Osteoblast (primary cell): ENCODE measurements around the gene SECTM1. TPM values are rescaled to one million over a fixed set of nuclear protein-coding genes. Genes with fewer than 3 reads are reported as not detected.

Experiments used
- DNase-seq: peaks from one replicate; pipeline ENCODE4 v3.0.0; 2011; ENCODE audit warnings: low spot score, mixed read lengths; ENCODE audit not compliant: insufficient read length; ENCODE audit errors: missing footprints
- H2AFZ ChIP-seq: 2 replicates; pipeline ENCODE4 v1.6.0; 2011; ENCODE audit warnings: mild to moderate bottlenecking, low read length
- H3K27ac ChIP-seq: 2 replicates; pipeline ENCODE4 v1.5.1; 2011; ENCODE audit warnings: mild to moderate bottlenecking, low read depth, low read length, moderate library complexity
- H3K27me3 ChIP-seq: 2 replicates; pipeline ENCODE4 v1.6.0; 2012; ENCODE audit warnings: mild to moderate bottlenecking, control low read depth, inconsistent platforms, low read length, moderate library complexity; ENCODE audit not compliant: insufficient read depth
- H3K36me3 ChIP-seq: 2 replicates; pipeline ENCODE4 v1.5.1; 2011; ENCODE audit warnings: mild to moderate bottlenecking, low read length, control low read depth, moderate library complexity; ENCODE audit not compliant: insufficient read depth
- H3K4me1 ChIP-seq: 2 replicates; pipeline ENCODE4 v1.5.1; 2011; ENCODE audit warnings: mild to moderate bottlenecking, low read length, control low read depth, moderate library complexity; ENCODE audit not compliant: insufficient read depth
- H3K4me2 ChIP-seq: 2 replicates; pipeline ENCODE4 v1.6.0; 2011; ENCODE audit warnings: mild to moderate bottlenecking, low read length; ENCODE audit not compliant: insufficient read depth
- H3K4me3 ChIP-seq: fragments of 200-600 bp; sonication (generic); 3 replicates; pipeline ENCODE4 v1.5.1; 2012; ENCODE audit warnings: mild to moderate bottlenecking, low read length, inconsistent platforms; ENCODE audit not compliant: insufficient read depth
- H3K79me2 ChIP-seq: 2 replicates; pipeline ENCODE4 v1.6.0; 2012; ENCODE audit warnings: mild to moderate bottlenecking, low read length, control low read depth, inconsistent platforms; ENCODE audit not compliant: insufficient read depth
- H3K9me3 ChIP-seq: 2 replicates; pipeline ENCODE4 v1.5.1; 2011; ENCODE audit warnings: low read depth, low read length, control low read depth
- H4K20me1 ChIP-seq: 2 replicates; pipeline ENCODE4 v1.6.0; 2012; ENCODE audit warnings: mild to moderate bottlenecking, low read length, control low read depth; ENCODE audit not compliant: insufficient read depth
- total RNA-seq: library from RNA; depleted of rRNA; stranded (reverse); fragments of >200 nt; gene quantifications from 2 replicates; pipeline ENCODE4 v1.2.3, GENCODE V29; 2012
- TF ChIP-seq, protein P1 (sequence below): IDR thresholded peaks from 2 replicates; pipeline ENCODE4 v1.5.1; 2011; ENCODE audit warnings: mild to moderate bottlenecking, low read depth, low read length, moderate library complexity; ENCODE audit errors: extremely low read depth

Gene SECTM1
- total RNA-seq, 1 donor: 5.8 TPM

GRCh38 chr17:82296511-82297279 lies 36.9 kb downstream of the SECTM1 start:
- Histone ChIP-seq H4K20me1 (no peaks in the 10 kb centered on the region), H2AFZ (peak overlapping the region; percentile 93), H3K36me3 (no peaks in the 10 kb centered on the region), H3K27me3 (no peaks in the 10 kb centered on the region), H3K9me3 (no peaks in the 10 kb centered on the region), H3K27ac (peak overlapping the region; percentile 92), H3K4me1 (peaks cover 25% of the 10 kb centered on the region), H3K79me2 (no peaks in the 10 kb centered on the region), H3K4me2 (peak overlapping the region; percentile 99), H3K4me3 (peak overlapping the region; percentile 75)
- DNase-seq: peak; percentile 78
- TF ChIP-seq, protein P1, sequence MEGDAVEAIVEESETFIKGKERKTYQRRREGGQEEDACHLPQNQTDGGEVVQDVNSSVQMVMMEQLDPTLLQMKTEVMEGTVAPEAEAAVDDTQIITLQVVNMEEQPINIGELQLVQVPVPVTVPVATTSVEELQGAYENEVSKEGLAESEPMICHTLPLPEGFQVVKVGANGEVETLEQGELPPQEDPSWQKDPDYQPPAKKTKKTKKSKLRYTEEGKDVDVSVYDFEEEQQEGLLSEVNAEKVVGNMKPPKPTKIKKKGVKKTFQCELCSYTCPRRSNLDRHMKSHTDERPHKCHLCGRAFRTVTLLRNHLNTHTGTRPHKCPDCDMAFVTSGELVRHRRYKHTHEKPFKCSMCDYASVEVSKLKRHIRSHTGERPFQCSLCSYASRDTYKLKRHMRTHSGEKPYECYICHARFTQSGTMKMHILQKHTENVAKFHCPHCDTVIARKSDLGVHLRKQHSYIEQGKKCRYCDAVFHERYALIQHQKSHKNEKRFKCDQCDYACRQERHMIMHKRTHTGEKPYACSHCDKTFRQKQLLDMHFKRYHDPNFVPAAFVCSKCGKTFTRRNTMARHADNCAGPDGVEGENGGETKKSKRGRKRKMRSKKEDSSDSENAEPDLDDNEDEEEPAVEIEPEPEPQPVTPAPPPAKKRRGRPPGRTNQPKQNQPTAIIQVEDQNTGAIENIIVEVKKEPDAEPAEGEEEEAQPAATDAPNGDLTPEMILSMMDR: no peak

GRCh38 chr17:82295472-82295814 lies 38.1 kb downstream of the SECTM1 start:
- TF ChIP-seq, protein P1: no peak

GRCh38 chr17:82294064-82294773 lies 39.3 kb downstream of the SECTM1 start:
- H4K20me1 ChIP-seq: no peaks in the 10 kb centered on the region
- peaks cover 25% of the 10 kb centered on the region for H3K4me1 ChIP-seq
- no peaks in the 10 kb centered on the region for H3K79me2 ChIP-seq
- H2AFZ ChIP-seq: no peak overlapping the region
- H3K4me2 ChIP-seq: peak overlapping the region; percentile 64
- TF ChIP-seq, protein P1: no peak
- no peaks in the 10 kb centered on the region for H3K9me3 ChIP-seq
- H3K4me3 ChIP-seq: no peak overlapping the region
- H3K36me3 ChIP-seq: no peaks in the 10 kb centered on the region
- no peak for DNase-seq
- H3K27me3 ChIP-seq: no peaks in the 10 kb centered on the region
- no peak overlapping the region for H3K27ac ChIP-seq

More at GRCh38 chr17:82295472-82295814, 38.1 kb downstream of the SECTM1 start:
- H3K27me3 ChIP-seq: no peaks in the 10 kb centered on the region
- H3K27ac ChIP-seq: no peak overlapping the region
- H3K79me2 ChIP-seq: no peaks in the 10 kb centered on the region
- no peaks in the 10 kb centered on the region for H4K20me1 ChIP-seq
- no peak overlapping the region for H3K4me2 ChIP-seq
- DNase-seq: no peak
- H3K9me3 ChIP-seq: no peaks in the 10 kb centered on the region
- no peak overlapping the region for H3K4me3 ChIP-seq
- no peaks in the 10 kb centered on the region for H3K36me3 ChIP-seq
- H2AFZ ChIP-seq: no peak overlapping the region
- H3K4me1 ChIP-seq: peaks cover 25% of the 10 kb centered on the region
